Endothelial cell of umbilical vein (primary cell): Measurements from ENCODE around the gene CHST15. TPM values are rescaled to one million over a fixed set of nuclear protein-coding genes. Genes with fewer than 3 reads are reported as not detected.

Experiments
- BruUV-seq: library from RNA; stranded (reverse); fragments of 400-500 nt; replicated peaks from 2 replicates; lab custom pipeline; 2021; lab: Mats Ljungman, UMichigan
- CTCF ChIA-PET: fragments of 300-600, 350-600 bp; sonication (Branson Sonifier 250); formaldehyde crosslinking; loops from one replicate; lab custom pipeline; 2021; ENCODE audit warnings: antibody characterized with exemption, inconsistent platforms; lab: Charles Lee
- POLR2A ChIA-PET: fragments of 300-600, 350-600 bp; sonication (Branson Sonifier 250); formaldehyde crosslinking; loops from one replicate; lab custom pipeline; 2021; ENCODE audit warnings: antibody characterized with exemption, inconsistent platforms; lab: Charles Lee
- DNase-seq: peaks from one replicate; pipeline ENCODE4 v3.0.0-alpha.2; 2011; ENCODE audit warnings: low read depth, low spot score
- FAIRE-seq: peaks from 2 replicates; lab custom pipeline; 2011; peaks lifted over from hg19 to GRCh38; lab: Jason Lieb, UNC
- H2AFZ ChIP-seq: 2 replicates; pipeline ENCODE4 v1.6.0; 2012; ENCODE audit warnings: low read depth, low read length, control low read depth, inconsistent platforms
- H3K27ac ChIP-seq: 2 replicates; pipeline ENCODE4 v1.5.1; 2011; ENCODE audit warnings: low read depth, mild to moderate bottlenecking, control low read depth, low read length, moderate library complexity; ENCODE audit not compliant: insufficient read depth
- H3K27me3 ChIP-seq, 2 experiments: 2 replicates each; pipeline versions ENCODE4 v1.6.0 to v1.6.1; 2011; ENCODE audit warnings: low read length in 2 of 2, mixed read lengths in 1 of 2; ENCODE audit not compliant: control insufficient read depth in 2 of 2, insufficient read depth in 2 of 2
- H3K36me3 ChIP-seq, 2 experiments: 2 replicates in 1 of 2; 3 replicates in 1 of 2; pipeline ENCODE4 v1.5.1; 2011; ENCODE audit warnings: low read length in 2 of 2, mild to moderate bottlenecking in 1 of 2, moderate library complexity in 1 of 2; ENCODE audit not compliant: control insufficient read depth in 2 of 2, insufficient read depth in 2 of 2; ENCODE audit errors: extremely low read depth in 1 of 2
- H3K4me1 ChIP-seq: 3 replicates; pipeline ENCODE4 v1.5.1; 2011; ENCODE audit warnings: mild to moderate bottlenecking, low read length; ENCODE audit not compliant: control insufficient read depth, insufficient read depth; ENCODE audit errors: extremely low read depth
- H3K4me2 ChIP-seq: 2 replicates; pipeline ENCODE4 v1.6.1; 2011; ENCODE audit warnings: low read length, control low read depth, mixed read lengths; ENCODE audit not compliant: insufficient read depth
- H3K4me3 ChIP-seq, 3 experiments: fragments of 200-600 bp in 1 of 3; sonication (generic), shearing (Covaris generic) in 1 of 3; replicated peaks in 1 of 3; 2 replicates each; pipeline ENCODE4 v1.5.1; 2011 to 2016; ENCODE audit warnings: control low read depth in 3 of 3, low read length in 3 of 3, mild to moderate bottlenecking in 2 of 3, inconsistent platforms in 1 of 3, low read depth in 1 of 3, moderate library complexity in 1 of 3; ENCODE audit not compliant: insufficient read depth in 1 of 3
- H3K79me2 ChIP-seq: 2 replicates; pipeline ENCODE4 v1.6.0; 2012; ENCODE audit warnings: low read length, inconsistent platforms; ENCODE audit not compliant: control insufficient read depth, insufficient read depth
- H3K9ac ChIP-seq: replicated peaks from 2 replicates; pipeline ENCODE3; 2011; ENCODE audit warnings: low read length, control low read depth; ENCODE audit not compliant: insufficient read depth; ENCODE audit errors: extremely low read depth
- H3K9me1 ChIP-seq: replicated peaks from 3 replicates; pipeline ENCODE4 v1.6.0; 2011; ENCODE audit warnings: mild to moderate bottlenecking, low read length; ENCODE audit not compliant: control insufficient read depth, insufficient read depth; ENCODE audit errors: extremely low read depth
- H3K9me3 ChIP-seq: replicated peaks from 2 replicates; pipeline ENCODE4 v1.5.1; 2012; ENCODE audit warnings: low read length, inconsistent platforms; ENCODE audit not compliant: control insufficient read depth, insufficient read depth
- H4K20me1 ChIP-seq: replicated peaks from 2 replicates; pipeline ENCODE3; 2011; ENCODE audit warnings: mild to moderate bottlenecking, low read length; ENCODE audit not compliant: control insufficient read depth, insufficient read depth; ENCODE audit errors: extremely low read depth
- CTCF ChIP-seq, 2 donors: IDR thresholded peaks; 1 replicate in 1 of 2; 2 replicates in 1 of 2; pipeline ENCODE4 v1.5.1; 2011; ENCODE audit warnings: low read length in 2 of 2, mild to moderate bottlenecking in 2 of 2, moderate library complexity in 2 of 2, control low read depth in 1 of 2, inconsistent platforms in 1 of 2, low read depth in 1 of 2; ENCODE audit not compliant: insufficient read depth in 1 of 2; ENCODE audit errors: extremely low read depth in 1 of 2
- EZH2 ChIP-seq: IDR thresholded peaks from 2 replicates; pipeline ENCODE4 v1.6.1; 2012; ENCODE audit warnings: borderline replicate concordance, low read depth, mild to moderate bottlenecking, moderate library complexity, low read length, inconsistent platforms; ENCODE audit not compliant: severe bottlenecking
- FOS ChIP-seq: IDR thresholded peaks from 2 replicates; pipeline ENCODE4 v1.6.1; 2011; ENCODE audit warnings: mild to moderate bottlenecking, low read length, moderate library complexity, borderline replicate concordance; ENCODE audit not compliant: insufficient read depth
- GATA2 ChIP-seq: IDR thresholded peaks from 2 replicates; pipeline ENCODE4 v1.7.0; 2011; ENCODE audit warnings: low read depth, mild to moderate bottlenecking, moderate library complexity, mixed read lengths, low read length; ENCODE audit not compliant: insufficient read length, insufficient read depth
- JUN ChIP-seq: IDR thresholded peaks from 2 replicates; pipeline ENCODE4 v1.6.1; 2011; ENCODE audit warnings: borderline replicate concordance, low read depth; ENCODE audit not compliant: insufficient read length, insufficient read depth
- MYC ChIP-seq: IDR thresholded peaks from one replicate; pipeline ENCODE4 v1.6.1; 2011; ENCODE audit warnings: mild to moderate bottlenecking, low read depth, low read length
- POLR2A ChIP-seq: IDR thresholded peaks from 2 replicates; pipeline ENCODE4 v1.6.1; 2012; ENCODE audit warnings: low read depth, mild to moderate bottlenecking, control low read depth, low read length
- POLR2AphosphoS5 ChIP-seq: IDR thresholded peaks from 2 replicates; pipeline ENCODE4 v1.6.1; 2012; ENCODE audit warnings: low read depth, mild to moderate bottlenecking, control low read depth, low read length, moderate library complexity; ENCODE audit not compliant: insufficient read depth
- dilution Hi-C: fragments of 300-500 bp; cut with MboI; formaldehyde crosslinking; loops from one replicate; pipeline ENCODE4 v1.15.0; 2019; ENCODE audit warnings: low sequenced_read_pairs; ENCODE audit not compliant: extremely low pct_ligation_motif_present
- intact Hi-C: fragments of 100-400 bp; cut with micrococcal nuclease; formaldehyde crosslinking; loops from one replicate; pipeline ENCODE4 v1.10.0; 2022
- polyA plus RNA-seq, 4 experiments: library from polyadenylated mRNA; depleted of rRNA in 3 of 4; stranded (reverse) in 3 of 4; unstranded in 1 of 4; fragments of >200 nt; gene quantifications; 2 replicates each; pipeline versions ENCODE4 v1.2.1 to v1.2.3, GENCODE V29; 2011 to 2012; ENCODE audit warnings: missing spikeins in 1 of 4
- total RNA-seq: library from RNA; stranded (reverse); gene quantifications from 2 replicates; pipeline ENCODE4 v1.2.3, GENCODE V29; 2021

Gene CHST15
- total and polyA plus RNA-seq, 2 donors (not counting 3 experiments of a cell fraction or from before 2014, with no cell fraction given): 23.1 to 29.2 TPM

GRCh38 chr10:123993534-123994416 is 99.6 kb downstream of the CHST15 start:
- ChIA-PET POLR2A (interaction anchor here (1.3 kb wide), 1 partner anchor 395 kb away, joined by 3 read pairs; no protein-coding TSS in a partner anchor), CTCF (interaction anchor here (1.0 to 7.6 kb wide), 33 partner anchors 9 to 947 kb away, joined by 3 to 691 read pairs (median 5); no protein-coding TSS in a partner anchor)
- no TSS peak for BruUV-seq
- Histone ChIP-seq H3K27me3 (peaks cover 19 to 24% of the 10 kb centered on the region in 2 experiments), H3K9me3 (no peaks in the 10 kb centered on the region), H3K9ac (no peak overlapping the region), H3K9me1 (no peaks in the 10 kb centered on the region), H4K20me1 (no peaks in the 10 kb centered on the region), H3K79me2 (no peaks in the 10 kb centered on the region), H3K4me3 (no peak overlapping the region), H2AFZ (no peak overlapping the region), H3K27ac (no peak overlapping the region), H3K36me3 (no peaks in the 10 kb centered on the region), H3K4me1 (no peaks in the 10 kb centered on the region), H3K4me2 (no peak overlapping the region)
- dilution Hi-C loops (no loop called here), intact Hi-C loops (loop anchor here (1.0 to 2.0 kb wide), 5 partner anchors 100 to 410 kb away; partner anchors contain the start of gene CHST15)
- TF ChIP-seq CTCF (IDR thresholded peaks at IDR 0.05; ENCODE audit: extremely low read depth in 1 of 2, insufficient read depth in 1 of 2, low read depth in 1 of 2, low read length in 2 of 2) (no peak), JUN (no peak), FOS (no peak), POLR2AphosphoS5 (no peak), GATA2 (no peak), MYC (no peak), POLR2A (no peak), EZH2 (peak; percentile 8)
- FAIRE-seq (no peak), DNase-seq (no peak)
